GM18907 (cell line): Measurements from ENCODE around the gene METTL13.

ENCODE experiments used
- ATAC-seq: cut with Tn5 transposase; IDR thresholded peaks from one replicate; pipeline ENCODE4 v1.9.1; 2021; ENCODE audit warnings: mild to moderate bottlenecking, moderate library complexity; ENCODE audit not compliant: unreplicated experiment

The METTL13 gene

DNA sequence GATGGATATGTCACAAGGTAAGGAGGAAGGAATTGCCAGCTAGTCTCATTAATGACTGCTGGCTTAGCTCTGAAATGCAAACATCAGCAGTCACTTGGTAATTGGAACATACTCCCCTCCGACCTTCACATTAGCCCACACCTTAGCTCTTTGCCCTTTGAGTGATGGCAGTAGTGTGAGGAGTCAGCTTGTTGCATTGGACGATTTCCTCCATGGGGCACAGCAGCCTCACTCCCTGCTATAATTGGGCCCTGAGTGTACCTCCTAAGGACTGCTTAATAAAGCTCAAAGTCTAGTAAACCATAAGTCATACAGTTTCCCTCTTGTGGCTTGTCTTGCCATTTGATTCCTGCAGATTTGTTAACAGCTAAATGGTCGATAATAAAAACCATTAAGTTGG lies 19.4 kb downstream of the METTL13 start:
- ATAC-seq = no peak

DNA sequence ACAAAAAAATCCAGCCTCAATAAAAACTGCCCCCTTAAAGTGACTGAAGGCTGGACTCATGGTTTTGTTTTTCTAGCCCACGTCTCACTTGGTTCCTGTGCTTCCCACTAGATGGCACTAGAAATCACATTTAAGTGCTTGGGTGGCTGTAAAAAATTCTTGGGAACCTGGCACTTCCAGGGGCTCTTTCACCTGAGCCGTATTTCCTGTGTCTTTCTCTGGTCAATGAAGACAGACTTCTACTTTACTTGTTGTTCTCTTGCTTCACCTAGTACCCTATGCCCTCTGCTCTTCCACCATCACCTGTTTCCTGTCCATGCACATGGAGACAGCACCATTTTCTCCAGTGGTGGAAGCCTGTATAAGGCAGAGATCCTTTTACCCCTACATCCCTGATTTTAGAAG lies 20.0 kb downstream of the METTL13 start:
- peak; percentile 44 for ATAC-seq

DNA sequence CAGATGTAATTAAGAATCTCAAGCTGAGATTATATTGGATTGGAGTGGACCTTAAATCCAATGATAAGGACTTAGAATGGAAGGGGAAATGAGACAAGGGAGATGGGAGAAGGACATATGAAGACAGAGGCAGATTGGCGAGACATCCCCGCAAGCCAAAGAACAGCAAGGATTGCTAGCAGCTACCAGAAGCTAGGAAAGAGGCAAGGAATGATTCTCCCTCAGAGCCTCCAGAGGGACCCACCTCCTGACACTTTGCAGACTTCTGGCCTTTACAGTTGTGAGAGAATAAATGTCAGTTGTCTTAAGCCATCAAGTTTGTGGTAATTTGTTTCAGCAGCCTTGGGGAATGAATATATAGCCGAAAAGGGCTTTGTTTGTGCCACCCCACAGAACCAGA lies 20.7 kb downstream of the METTL13 start:
- no peak for ATAC-seq

DNA sequence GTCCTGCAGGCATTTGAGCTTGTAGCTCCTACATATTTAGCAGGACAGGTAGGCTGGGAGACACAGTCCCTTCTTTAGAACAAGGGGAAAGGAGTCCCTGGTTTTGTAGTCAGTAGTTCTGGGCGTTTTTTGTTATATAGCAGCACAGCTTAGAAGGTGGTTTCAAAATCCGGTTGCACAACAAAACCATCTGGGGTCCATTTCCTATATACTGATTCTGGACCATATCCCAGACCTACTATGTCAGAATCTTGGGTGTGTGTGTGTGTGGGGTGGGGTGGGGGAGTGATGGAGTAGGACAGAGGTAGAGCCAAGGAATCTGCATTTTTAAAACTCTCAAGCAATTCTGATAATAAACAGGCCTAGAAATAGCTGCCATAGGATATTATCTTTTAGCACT lies 21.6 kb downstream of the METTL13 start:
- no peak for ATAC-seq

DNA sequence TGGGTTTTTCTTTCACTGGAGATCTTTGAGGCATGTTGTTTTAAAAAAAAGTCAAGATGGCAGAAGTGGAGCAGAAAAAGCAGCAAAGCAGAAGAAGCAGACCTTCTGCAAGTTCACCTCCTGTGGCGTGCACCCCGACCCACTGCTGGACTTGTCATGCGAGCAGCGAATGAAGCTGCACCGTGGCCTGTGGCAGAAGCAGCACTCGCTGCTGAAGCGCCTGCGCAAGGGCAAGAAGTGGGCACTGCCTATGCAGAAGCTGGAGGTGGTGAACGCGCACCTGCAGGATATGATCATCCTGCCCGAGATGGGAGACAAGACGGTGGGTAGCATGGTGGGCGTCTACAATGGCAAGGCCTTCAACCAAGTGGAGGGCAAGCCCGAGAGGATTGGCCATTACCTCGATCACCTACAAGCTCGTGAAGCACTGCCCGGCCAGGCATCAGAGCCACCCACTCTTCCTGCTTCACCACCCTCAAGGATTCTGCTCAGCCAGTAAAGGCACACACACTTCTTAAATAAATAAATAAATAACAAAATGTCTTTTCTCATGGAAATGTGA lies 22.1 kb downstream of the METTL13 start:
- ATAC-seq = no peak

DNA sequence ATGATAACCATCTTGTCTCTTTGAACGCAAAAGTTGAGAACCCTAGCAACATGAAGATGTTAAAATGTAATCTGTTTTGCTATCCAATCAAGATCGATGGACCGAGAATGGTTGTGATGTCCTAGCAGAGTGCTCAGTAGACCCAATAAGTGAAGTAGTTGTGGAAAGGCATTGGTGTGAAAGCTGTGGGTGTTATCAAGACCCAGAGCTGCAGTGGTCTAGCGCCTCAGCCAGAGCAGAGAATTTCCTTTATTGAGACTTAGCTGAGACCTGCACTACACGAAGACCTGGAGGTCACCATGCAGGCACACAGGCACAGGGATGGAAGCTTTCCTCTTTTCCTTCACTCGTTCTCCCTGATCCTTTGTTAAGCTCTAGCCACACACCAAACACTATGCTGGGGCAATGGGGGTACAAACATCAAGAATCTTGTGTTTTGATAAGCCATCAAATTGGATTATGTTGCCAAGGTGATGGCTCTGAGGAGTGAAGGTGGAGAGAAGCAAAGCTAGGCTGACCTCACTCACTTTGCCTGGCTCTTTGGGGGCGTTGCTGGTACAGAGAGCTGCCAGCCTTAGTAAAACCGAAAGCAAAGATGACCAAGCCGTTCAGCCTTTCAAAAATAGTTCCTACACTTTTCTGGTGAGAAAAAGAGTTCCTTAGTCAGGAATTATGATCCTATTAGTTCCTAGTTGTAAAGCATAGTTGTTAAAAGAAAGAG lies 24.1 kb downstream of the METTL13 start:
- peak; percentile 93 for ATAC-seq

DNA sequence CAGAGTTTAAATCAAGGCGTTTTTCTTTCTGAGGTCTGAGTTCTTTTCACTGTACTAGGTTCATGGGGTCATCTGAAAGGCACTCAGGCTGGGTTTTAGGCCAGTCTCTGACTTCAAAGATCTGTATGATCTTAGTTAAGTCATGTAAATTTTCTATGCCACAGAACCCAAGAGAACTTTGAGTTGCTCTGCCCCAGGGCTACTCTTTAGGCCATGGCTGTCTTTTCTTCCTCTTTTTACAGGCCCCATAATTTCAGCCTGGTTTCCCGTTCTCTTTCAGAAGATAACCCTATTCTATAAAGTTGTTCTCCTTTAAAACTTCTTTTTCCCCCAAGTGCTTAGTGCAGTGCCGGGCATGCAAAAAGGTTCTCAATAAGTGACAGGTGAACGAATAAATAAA lies 26.1 kb downstream of the METTL13 start:
- no peak for ATAC-seq

DNA sequence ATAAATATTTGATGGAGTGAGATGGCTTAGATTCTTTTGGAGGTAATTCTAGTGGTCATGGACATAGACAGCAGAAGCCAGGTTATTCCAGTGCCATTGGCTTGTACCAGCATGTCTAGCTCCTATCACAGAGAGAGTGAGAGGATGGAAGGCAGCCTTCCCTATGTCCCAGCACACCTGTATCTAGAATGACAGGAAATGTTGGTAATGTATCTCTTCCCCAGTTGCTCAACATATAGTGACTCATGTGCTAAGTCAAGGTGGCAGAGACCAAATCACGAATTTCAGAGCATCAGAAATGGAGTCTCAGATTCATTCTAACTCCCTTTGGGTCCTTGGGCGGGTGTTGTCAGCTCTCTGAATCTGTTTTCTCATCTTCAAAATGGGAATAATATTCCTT lies 28.4 kb downstream of the METTL13 start:
- no peak for ATAC-seq

DNA sequence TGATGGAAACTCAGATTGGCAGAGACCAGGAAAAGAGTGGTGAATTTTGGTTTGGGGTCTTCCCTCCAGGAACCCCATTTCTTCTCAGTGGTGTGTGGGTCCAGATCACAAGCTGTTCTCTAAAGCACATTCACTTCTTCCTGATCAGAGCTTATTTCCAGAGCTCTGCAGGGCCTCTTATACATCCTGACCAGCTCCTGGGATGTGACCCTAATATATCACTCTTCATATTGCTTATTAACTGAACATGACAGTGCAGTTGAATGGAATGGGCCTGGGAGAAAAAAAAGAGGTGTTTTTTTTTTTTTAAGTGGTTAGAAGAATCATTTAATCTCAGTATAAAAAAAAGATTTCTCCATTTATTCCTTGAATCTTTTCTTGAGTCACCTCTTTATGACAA lies 30.2 kb downstream of the METTL13 start:
- no peak for ATAC-seq

DNA sequence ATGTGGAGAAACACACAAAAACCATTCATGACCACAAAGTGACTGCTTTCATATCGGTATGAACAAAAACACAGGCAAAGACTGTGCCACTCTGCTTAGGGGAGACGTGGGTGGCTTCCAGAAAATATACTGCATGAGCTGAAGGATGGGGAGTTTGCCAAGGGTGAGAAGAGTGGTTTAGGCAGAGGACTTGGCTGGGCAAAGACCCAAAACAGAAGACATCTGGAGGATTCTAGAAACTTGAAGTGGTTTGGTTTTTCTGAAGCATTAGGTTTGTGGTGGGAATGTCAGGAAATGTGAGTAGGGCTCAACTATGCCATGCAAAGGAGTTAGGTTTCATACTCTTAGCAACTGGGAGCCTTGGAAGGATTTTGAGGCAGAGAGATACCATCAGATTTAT lies 33.2 kb downstream of the METTL13 start:
- ATAC-seq = no peak

DNA sequence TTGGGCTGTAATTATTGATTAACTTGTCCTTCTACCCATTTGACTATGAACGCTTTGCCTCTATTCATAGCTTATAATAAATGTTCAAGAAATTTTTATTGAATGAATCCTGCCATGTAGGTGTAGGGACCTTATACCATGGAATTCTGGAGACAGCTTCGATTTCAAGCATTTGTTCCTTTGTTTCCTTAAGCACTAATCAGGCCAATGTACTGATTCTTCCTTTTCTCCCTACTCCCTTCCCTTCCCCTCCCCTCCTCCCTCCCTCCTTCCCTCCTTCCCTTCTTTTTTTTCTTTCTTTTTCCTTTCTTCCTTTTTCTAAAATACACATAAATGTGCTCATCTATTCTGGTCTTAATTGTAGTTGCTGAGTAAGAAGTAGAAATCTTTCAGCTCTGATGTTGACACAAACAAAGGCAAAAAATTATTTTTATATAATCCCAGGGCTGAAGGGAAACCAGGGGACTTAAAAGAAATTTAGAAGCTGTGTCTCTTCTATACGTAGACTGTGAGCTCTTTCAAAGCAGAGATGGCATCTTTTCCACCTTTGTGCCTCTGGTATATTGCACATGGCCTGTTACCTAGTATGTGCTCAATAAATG lies 34.9 kb downstream of the METTL13 start:
- no peak for ATAC-seq

DNA sequence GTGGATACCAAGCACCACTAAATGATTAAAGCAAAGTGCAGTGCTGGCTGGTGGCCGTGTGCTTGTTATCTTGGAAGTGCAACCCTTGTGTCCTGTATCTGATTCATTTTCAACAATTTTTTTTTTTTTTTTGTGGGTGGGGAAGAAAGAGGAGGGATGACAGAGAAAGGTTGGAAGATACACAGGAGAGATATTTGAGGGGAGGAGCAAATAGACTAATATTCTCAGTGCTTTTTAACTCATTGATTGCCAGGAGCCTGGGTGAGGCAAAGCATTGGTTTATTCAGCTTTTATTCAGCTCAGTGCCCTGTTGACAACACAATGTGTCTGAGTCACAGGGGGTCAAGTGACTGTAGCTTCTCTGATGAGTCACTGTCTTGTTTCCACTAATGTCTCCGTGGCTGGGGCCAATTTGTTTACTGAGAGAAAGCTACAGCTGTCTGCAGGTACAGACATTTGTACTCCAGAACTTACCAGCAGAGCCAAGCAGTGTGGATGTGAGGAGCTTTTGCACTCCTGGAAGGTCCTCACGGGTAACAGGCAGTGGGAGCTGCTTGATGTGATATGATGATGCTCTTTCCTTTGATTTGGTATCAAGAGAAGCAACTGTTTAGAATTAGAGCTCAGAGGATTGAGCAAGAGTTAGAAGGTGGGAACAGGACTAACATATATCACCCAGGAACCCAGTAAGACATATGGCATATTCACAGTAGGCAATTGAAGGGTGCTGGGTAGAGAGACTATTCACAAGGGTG lies 36.2 kb downstream of the METTL13 start:
- ATAC-seq = peak; percentile 57

DNA sequence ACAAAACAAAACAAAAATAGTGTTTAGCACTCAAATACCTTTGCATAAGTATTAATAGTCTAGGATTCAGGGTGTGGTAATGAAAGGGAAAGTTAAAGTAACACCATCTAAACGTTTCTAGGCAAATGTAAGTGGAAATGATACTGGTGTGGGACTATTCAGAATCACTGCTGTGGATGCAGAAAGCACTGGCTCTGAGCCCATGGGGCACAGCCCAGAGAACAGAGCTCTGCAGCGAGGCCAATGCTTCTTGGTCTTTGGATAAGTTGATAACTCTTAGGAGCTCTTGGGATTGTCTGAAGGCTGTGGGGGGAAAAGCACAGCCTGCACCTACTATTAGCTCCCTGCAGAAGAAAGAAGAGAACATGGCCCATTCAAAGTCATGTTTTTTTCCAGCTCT lies 38.5 kb downstream of the METTL13 start:
- no peak for ATAC-seq

DNA sequence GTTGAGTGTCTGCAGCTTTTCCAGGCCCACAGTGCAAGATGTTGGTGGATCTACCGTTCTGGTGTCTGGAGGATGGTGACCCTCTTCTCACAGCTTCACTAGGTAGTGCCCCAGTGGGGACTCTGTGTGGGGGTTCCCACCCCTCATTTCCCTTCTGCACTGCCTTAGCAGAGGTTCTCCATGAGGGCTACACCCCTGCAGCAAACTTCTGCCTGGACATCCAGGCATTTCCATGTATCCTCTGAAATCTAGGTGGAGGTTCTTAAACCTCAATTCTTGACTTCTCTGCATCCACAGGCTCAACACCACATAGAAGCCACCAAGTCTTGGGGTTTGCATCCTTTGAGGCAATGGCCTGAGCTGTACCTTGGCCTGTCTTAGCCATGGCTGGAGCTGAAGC lies 45.5 kb downstream of the METTL13 start:
- no peak for ATAC-seq

DNA sequence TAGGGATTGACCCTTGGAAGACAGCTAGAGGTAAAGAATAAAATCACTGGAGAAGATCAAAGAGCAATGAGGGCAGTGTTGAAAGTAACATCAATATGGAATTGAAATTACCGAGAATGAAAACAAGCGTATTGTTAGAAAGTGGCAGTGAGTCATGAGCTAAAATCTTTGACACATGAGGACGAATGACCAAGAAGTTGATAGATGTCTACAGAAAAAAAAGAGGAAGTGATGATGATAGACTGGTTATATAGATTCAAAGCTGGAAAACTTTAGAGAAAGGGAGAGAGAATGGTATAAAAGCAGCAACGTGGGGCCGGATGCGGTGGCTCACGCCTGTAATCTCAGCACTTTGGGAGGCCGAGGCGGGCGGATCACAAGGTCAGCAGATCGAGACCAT lies 47.3 kb downstream of the METTL13 start:
- no peak for ATAC-seq

DNA sequence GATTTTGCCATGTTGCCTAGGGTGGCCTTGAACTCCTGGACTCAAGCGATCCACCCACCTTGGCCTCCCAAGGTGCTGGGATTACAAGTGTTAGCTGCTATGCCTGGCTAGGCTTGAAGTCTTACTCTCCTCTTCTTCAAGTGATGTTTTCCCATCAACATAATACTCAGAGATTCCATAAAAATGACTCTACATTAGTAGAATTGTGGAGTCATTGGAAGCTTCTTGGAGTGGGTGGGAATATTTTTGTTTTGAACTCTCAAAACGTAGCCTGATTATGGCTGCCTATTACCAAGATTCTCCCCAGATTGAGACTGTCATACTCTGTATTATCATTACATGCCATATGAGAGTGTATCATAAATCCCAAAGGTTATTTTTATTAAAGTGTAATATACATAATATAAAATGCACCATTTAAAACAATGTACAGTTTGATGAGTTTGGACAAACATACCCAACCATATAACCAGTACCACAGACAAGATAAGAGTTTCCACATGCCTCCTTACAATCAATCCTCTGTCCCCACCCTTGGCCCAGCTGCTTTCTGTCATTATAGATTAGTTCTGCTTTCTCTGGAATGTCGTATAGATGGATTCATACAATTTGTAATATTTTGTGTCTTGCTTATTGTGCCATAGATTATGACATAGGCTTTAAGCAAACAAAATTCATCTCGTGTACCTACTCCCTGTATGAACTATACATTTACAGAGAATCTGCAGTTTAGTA lies 51.8 kb downstream of the METTL13 start:
- ATAC-seq = no peak

DNA sequence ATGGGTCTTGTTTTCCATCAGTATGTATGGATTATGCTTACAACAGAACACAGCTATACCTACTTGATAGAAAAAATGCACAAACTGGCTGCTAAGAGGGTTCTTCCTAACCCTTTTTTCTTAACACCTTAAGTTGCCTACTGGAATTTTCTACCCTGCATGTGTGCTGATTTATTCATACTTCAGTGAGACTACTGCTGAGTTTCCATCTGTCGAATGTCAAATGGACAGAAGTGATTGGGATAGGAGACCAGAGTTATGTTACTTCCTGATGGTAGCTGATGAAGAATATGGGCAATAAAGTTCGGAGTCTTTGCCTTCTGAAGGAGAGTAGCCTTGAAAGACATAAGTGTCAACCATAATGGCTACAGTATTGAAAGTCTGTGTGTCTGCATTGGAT lies 53.4 kb downstream of the METTL13 start:
- ATAC-seq = no peak

DNA sequence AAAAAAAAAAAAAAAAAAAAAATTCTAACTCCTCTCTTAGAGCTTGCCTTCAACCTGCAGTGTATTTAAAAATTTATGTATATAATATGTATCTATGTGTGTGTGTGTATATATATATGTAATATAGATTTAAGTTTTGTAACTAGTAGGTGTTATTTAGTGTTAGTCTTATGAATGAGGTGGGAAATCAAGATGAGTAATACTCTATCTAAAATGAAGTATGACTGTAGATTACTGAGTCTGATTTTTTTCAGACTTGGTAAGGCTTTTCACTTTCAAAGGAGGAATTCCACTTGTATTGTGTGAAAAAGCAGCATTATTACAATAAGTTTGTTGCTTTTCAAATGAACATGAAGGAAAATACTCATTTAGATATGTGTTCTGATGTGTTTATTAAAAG lies 54.4 kb downstream of the METTL13 start:
- ATAC-seq = no peak

DNA sequence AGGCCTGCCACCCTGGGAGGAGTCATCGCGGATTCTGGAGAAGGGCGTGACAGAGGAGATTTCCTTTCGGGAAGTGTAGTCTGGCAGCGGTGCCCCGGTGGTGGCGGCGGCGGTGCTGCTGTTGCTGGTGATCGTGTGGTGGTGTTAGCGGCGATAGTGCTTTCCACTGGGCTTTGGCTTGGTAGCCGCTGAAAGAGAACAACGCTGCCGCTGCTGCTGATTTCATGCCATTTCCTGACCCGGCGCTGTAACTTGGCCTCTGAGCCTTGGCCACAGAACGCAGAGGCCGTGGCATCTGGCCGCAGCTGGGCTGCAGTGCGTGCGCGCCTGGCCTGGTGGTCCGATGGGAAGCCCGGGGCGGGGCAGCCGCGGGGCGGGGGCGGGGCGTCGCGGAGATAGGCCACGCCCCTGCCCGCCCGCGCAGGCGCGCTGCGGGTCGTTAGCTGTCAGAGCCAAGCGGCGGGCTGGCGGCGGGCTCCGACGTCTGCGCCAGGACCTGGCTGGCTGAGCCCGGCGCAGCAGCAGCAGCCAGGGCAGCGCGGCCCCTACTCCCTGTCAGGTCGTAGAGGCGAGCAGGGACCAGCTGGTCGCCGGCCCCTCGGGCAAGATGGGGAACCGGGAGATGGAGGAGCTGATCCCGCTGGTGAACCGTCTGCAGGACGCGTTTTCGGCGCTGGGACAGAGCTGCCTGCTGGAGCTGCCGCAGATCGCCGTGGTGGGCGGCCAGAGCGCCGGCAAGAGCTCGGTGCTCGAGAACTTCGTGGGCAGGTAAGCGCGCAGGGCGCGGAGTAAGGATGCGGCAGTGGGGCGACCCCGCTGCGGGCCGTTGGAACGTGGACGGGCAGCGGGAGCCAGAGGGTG lies 59.8 kb downstream of the METTL13 start, which contains the start of gene DNM3:
DNM3 (plus strand) TSS at position 449 of the 861 bp plus-strand sequence; CDS start at position 608, 159 bp downstream.
- ATAC-seq = peak; percentile 89
